ENCODE measurements around the gene SYT8.

The SYT8 gene

DNA sequence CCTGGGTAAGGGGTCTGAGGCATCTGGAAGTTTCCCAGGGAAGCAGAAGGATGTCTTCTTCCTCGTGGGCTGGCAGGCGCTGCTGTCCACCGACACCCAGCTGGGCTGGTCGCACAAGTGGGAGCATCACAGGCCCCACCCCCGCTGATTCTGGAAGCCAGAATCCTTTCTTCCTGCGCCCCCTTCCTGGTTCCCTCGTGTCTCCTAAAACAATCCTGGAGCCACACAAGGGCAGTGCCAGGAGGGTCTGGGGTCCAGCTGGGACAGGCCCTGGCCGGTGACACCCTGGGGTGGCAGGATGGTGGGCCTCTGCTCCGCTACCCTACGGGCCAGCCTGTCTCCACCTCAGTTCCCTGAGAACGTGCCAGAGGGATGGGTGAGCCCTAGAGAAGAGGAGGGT is 22.3 kb downstream of the SYT8 start:
- Histone ChIP-seq H4K20me1 (ENCODE audit: insufficient read depth, low read length) (no peaks in the 10 kb centered on the region; the same call in 1 of the 2 replicates), H3K4me2 (ENCODE audit: low read length) (no peak overlapping the region), H3K36me3 (ENCODE audit: insufficient read depth, low read length) (peaks cover 37% of the 10 kb centered on the region), H2AFZ (ENCODE audit: low read length) (no peak overlapping the region), H3K79me2 (ENCODE audit: insufficient read depth, low read length) (peaks cover 17% of the 10 kb centered on the region), H3K27me3 (ENCODE audit: insufficient read depth, low read length) (no peaks in the 10 kb centered on the region), H3K27ac (ENCODE audit: low read depth, low read length, poor library complexity, severe bottlenecking) (no peak overlapping the region), H3K4me3 (ENCODE audit: low read depth, low read length, poor library complexity, severe bottlenecking) (no peak overlapping the region), H3K9me2 (ENCODE audit: low read depth, low read length) (no peaks in the 10 kb centered on the region), H3K9me3 (ENCODE audit: low read length) (no peaks in the 10 kb centered on the region), H3F3A (ENCODE audit: insufficient read depth, low read length) (no peaks in the 10 kb centered on the region), H3K4me1 (ENCODE audit: insufficient read depth, low read length, severe bottlenecking) (peaks cover 28% of the 10 kb centered on the region), H3K9ac (ENCODE audit: low read length) (no peak overlapping the region)
- no peak for TF ChIP-seq EZH2 (IDR thresholded peaks at IDR 0.05; ENCODE audit: borderline replicate concordance, low read length)
- TF ChIP-seq, protein P1, sequence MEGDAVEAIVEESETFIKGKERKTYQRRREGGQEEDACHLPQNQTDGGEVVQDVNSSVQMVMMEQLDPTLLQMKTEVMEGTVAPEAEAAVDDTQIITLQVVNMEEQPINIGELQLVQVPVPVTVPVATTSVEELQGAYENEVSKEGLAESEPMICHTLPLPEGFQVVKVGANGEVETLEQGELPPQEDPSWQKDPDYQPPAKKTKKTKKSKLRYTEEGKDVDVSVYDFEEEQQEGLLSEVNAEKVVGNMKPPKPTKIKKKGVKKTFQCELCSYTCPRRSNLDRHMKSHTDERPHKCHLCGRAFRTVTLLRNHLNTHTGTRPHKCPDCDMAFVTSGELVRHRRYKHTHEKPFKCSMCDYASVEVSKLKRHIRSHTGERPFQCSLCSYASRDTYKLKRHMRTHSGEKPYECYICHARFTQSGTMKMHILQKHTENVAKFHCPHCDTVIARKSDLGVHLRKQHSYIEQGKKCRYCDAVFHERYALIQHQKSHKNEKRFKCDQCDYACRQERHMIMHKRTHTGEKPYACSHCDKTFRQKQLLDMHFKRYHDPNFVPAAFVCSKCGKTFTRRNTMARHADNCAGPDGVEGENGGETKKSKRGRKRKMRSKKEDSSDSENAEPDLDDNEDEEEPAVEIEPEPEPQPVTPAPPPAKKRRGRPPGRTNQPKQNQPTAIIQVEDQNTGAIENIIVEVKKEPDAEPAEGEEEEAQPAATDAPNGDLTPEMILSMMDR (IDR thresholded peaks at IDR 0.05; ENCODE audit: low read length): no peak

DNA sequence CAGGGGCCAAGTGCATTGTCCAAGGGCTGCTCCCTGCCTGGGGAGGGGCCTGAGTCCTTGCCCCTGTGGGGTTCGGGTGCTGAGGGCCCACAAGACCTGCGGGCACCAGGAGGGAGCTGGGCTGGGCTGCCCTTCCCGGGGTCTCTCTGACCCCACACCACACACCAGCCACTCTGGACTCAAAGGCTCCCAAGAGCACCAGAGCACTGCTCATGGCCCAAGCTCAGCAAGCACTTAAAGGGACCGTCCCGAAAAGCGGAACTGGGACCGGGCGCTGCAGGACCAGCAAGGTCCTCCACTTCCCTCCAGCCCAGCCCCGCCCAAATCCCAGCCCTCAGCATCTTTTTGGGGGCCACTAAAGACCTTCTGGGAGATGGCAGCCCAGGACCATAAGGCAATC is 23.4 kb downstream of the SYT8 start:
- Histone ChIP-seq H3K79me2 (ENCODE audit: insufficient read depth, low read length) (peaks cover 14% of the 10 kb centered on the region), H3F3A (ENCODE audit: insufficient read depth, low read length) (no peaks in the 10 kb centered on the region), H3K9ac (ENCODE audit: low read length) (no peak overlapping the region), H3K4me1 (ENCODE audit: insufficient read depth, low read length, severe bottlenecking) (peaks cover 17% of the 10 kb centered on the region), H3K9me3 (ENCODE audit: low read length) (no peaks in the 10 kb centered on the region), H3K27ac (ENCODE audit: low read depth, low read length, poor library complexity, severe bottlenecking) (no peak overlapping the region), H4K20me1 (ENCODE audit: insufficient read depth, low read length) (no peaks in the 10 kb centered on the region; the same call in 1 of the 2 replicates), H3K4me2 (ENCODE audit: low read length) (no peak overlapping the region), H2AFZ (ENCODE audit: low read length) (no peak overlapping the region), H3K9me2 (ENCODE audit: low read depth, low read length) (no peaks in the 10 kb centered on the region), H3K36me3 (ENCODE audit: insufficient read depth, low read length) (peaks cover 48% of the 10 kb centered on the region), H3K4me3 (ENCODE audit: low read depth, low read length, poor library complexity, severe bottlenecking) (no peak overlapping the region), H3K27me3 (ENCODE audit: insufficient read depth, low read length) (no peaks in the 10 kb centered on the region)
- no peak for TF ChIP-seq EZH2 (IDR thresholded peaks at IDR 0.05; ENCODE audit: borderline replicate concordance, low read length)
- TF ChIP-seq, protein P1 (IDR thresholded peaks at IDR 0.05; ENCODE audit: low read length): no peak

DNA sequence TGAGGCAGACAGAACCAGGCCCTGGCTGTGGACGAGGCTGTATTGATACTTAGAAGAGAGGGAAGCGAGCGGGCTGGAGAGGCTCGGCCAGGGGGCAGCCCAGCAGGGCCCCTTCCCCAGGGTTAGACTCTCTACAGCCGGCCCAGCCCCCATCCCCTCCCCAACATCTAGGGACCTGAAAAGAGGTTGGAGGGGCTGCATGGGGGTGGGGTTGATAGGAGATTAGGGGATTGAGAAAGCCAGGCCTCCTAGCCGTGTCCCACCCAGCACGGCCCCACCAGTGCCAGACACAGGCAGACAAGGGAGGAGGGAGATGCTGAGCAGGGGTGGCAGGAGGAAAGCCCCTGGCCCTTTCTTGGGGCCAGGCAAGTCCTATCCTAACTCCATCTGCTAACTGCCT is 23.8 kb downstream of the SYT8 start:
- H3K4me3 ChIP-seq (ENCODE audit: low read depth, low read length, poor library complexity, severe bottlenecking): no peak overlapping the region
- no peak overlapping the region for H3K4me2 ChIP-seq (ENCODE audit: low read length)
- no peaks in the 10 kb centered on the region for H3K9me2 ChIP-seq (ENCODE audit: low read depth, low read length)
- no peak overlapping the region for H3K9ac ChIP-seq (ENCODE audit: low read length)
- no peak overlapping the region for H2AFZ ChIP-seq (ENCODE audit: low read length)
- H4K20me1 ChIP-seq (ENCODE audit: insufficient read depth, low read length): no peaks in the 10 kb centered on the region; the same call in 1 of the 2 replicates
- H3K79me2 ChIP-seq (ENCODE audit: insufficient read depth, low read length): peaks cover 10% of the 10 kb centered on the region; the same call in 1 of the 2 replicates
- peaks cover 16% of the 10 kb centered on the region for H3K4me1 ChIP-seq (ENCODE audit: insufficient read depth, low read length, severe bottlenecking)
- TF ChIP-seq EZH2 (IDR thresholded peaks at IDR 0.05; ENCODE audit: borderline replicate concordance, low read length): no peak
- TF ChIP-seq, protein P1 (IDR thresholded peaks at IDR 0.05; ENCODE audit: low read length): no peak
- no peaks in the 10 kb centered on the region for H3K27me3 ChIP-seq (ENCODE audit: insufficient read depth, low read length)
- no peaks in the 10 kb centered on the region for H3F3A ChIP-seq (ENCODE audit: insufficient read depth, low read length)
- peaks cover 52% of the 10 kb centered on the region for H3K36me3 ChIP-seq (ENCODE audit: insufficient read depth, low read length)
- H3K27ac ChIP-seq (ENCODE audit: low read depth, low read length, poor library complexity, severe bottlenecking): no peak overlapping the region
- H3K9me3 ChIP-seq (ENCODE audit: low read length): no peaks in the 10 kb centered on the region

Measured in OCI-LY1 (cell line).